H54 (cell line): ENCODE results near the gene LARGE2.

Experiments
- DNase-seq: peaks from one replicate; pipeline ENCODE4 v3.0.0; 2011; ENCODE audit warnings: low spot score, mixed read lengths; ENCODE audit not compliant: insufficient read length
- FAIRE-seq: peaks from 3 replicates; lab custom pipeline; 2011; peaks lifted over from hg19 to GRCh38; lab: Jason Lieb, UNC
- POLR2A ChIP-seq: IDR thresholded peaks from 2 replicates; pipeline ENCODE4 v1.6.1; 2011; ENCODE audit warnings: low read depth, mild to moderate bottlenecking, low read length

Gene LARGE2

GRCh38 chr11:45961751-45962240, 39.3 kb downstream of the LARGE2 start:
- DNase-seq (no peak), FAIRE-seq (no peak)
- TF ChIP-seq POLR2A: no peak

GRCh38 chr11:45964911-45965389, 42.5 kb downstream of the LARGE2 start:
- DNase-seq (peak; percentile 80), FAIRE-seq (peak; percentile 95)
- TF ChIP-seq POLR2A: no peak

GRCh38 chr11:45967506-45967905, 45.0 kb downstream of the LARGE2 start:
- DNase-seq: no peak
- no peak for FAIRE-seq
- no peak for TF ChIP-seq POLR2A

DNA sequence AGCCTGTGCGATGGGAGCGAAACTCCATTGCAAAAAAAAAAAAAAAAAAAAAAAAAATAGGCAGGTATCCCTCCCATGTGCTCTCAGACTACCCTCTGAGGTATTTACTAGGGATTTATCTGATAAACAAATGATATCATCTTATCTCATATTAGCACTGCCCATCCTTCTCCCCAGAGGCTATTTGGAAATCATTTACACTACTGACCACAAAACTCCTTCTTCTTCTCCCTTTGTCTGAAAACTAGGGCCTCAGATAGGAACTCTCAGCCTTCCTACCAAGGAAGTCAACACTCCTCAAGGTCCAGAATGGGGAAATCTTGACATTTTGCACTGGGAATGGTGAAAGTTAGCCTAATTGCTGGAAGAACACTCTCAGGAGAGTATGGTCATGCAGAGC, 46.4 kb downstream of the LARGE2 start:
- TF ChIP-seq POLR2A: no peak
- no peak for FAIRE-seq
- DNase-seq: no peak

- DNase-seq (no peak), FAIRE-seq (no peak)
- TF ChIP-seq POLR2A: no peak
These were observed 51.1 kb downstream of the LARGE2 start for GRCh38 chr11:45973601-45974000.

DNA sequence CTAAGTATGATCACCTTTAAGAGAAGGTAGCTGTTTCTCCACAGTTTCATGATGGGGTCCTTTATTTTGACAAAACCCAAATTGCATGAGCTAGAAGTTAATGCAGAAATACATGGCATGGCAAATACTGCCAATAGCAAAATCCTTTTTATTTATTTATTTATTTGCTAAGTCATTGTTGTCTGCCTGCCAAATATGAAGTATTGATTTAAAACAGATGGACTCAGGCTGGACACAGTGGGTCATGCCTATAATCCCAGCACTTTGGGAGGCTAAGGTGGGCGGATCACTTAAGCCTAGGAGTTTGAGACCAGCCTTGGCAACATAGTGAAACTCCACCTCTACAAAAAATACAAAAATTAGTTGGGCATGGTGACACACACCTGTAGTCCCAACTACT, 52.4 kb downstream of the LARGE2 start:
- no peak for TF ChIP-seq POLR2A
- DNase-seq: no peak
- no peak for FAIRE-seq
